Raji (cell line): Measurements from ENCODE around the gene ZHX3.

Source experiments
- POLR2A ChIP-seq: IDR thresholded peaks from 2 replicates; pipeline ENCODE4 v1.6.1; 2011; ENCODE audit warnings: low read depth, low read length, control low read depth; ENCODE audit not compliant: insufficient read depth

Gene ZHX3

GRCh38 chr20:41165001-41165882 lies 152.3 kb downstream of the ZHX3 start:
- TF ChIP-seq POLR2A = no peak

- TF ChIP-seq POLR2A = no peak
Observed at GRCh38 chr20:41163821-41164220, 153.7 kb downstream of the ZHX3 start.

GRCh38 chr20:41162396-41162795 lies 155.1 kb downstream of the ZHX3 start:
- no peak for TF ChIP-seq POLR2A

- no peak for TF ChIP-seq POLR2A
Observed at GRCh38 chr20:41161886-41162285, 155.6 kb downstream of the ZHX3 start.

- TF ChIP-seq POLR2A = no peak
Observed at GRCh38 chr20:41160686-41161085, 156.8 kb downstream of the ZHX3 start.

- no peak for TF ChIP-seq POLR2A
Observed at GRCh38 chr20:41159547-41159946, 158.0 kb downstream of the ZHX3 start.

GRCh38 chr20:41158082-41158625 lies 159.4 kb downstream of the ZHX3 start:
- no peak for TF ChIP-seq POLR2A

- TF ChIP-seq POLR2A = no peak
Observed at GRCh38 chr20:41155261-41155660, 162.3 kb downstream of the ZHX3 start.

GRCh38 chr20:41154436-41155176 lies 162.9 kb downstream of the ZHX3 start:
- TF ChIP-seq POLR2A = no peak

- TF ChIP-seq POLR2A = no peak
Observed at GRCh38 chr20:41152108-41152757, 165.3 kb downstream of the ZHX3 start.

- TF ChIP-seq POLR2A = no peak
Observed at GRCh38 chr20:41151134-41151869, 166.2 kb downstream of the ZHX3 start.

- TF ChIP-seq POLR2A = no peak
Observed at GRCh38 chr20:41150664-41151063, 166.9 kb downstream of the ZHX3 start.

GRCh38 chr20:41148942-41149341 lies 168.6 kb downstream of the ZHX3 start:
- no peak for TF ChIP-seq POLR2A

- TF ChIP-seq POLR2A = no peak
Observed at GRCh38 chr20:41147767-41148191, 169.8 kb downstream of the ZHX3 start.
